ENCODE measurements around the gene SPOCK2.

Gene SPOCK2

DNA sequence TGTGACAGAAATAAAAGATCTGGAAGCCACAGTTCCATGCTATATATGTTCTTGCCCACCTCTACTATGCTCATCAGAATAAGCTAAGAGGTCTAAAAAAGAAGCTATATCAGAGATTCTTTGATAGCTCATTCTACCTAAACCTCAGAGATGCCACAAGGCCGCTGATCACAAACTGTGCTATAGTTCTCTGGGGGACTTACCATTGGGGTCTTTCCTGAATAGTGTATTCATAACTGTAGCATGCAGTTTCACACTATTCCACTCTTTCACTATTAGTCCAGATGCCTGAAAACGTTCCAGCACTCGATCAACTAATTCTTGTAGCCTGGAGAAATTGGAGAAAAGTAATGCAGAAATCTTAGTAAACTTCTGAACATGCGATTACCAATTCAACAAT is 44.5 kb upstream of the SPOCK2 start:
- no peak for TF ChIP-seq SIN3A (IDR thresholded peaks at IDR 0.05; ENCODE audit: borderline replicate concordance, insufficient read depth, low read length)
- TF ChIP-seq TAF1 (IDR thresholded peaks at IDR 0.05; ENCODE audit: borderline replicate concordance, insufficient read depth, low read length) = no peak
- no peak for TF ChIP-seq POLR2AphosphoS5 (IDR thresholded peaks at IDR 0.05; ENCODE audit: low read depth, low read length)
- no peak for TF ChIP-seq FOXP2 (optimal IDR thresholded peaks at IDR 0.05; ENCODE audit: borderline replicate concordance, extremely low read depth, extremely low read length, insufficient read depth)

DNA sequence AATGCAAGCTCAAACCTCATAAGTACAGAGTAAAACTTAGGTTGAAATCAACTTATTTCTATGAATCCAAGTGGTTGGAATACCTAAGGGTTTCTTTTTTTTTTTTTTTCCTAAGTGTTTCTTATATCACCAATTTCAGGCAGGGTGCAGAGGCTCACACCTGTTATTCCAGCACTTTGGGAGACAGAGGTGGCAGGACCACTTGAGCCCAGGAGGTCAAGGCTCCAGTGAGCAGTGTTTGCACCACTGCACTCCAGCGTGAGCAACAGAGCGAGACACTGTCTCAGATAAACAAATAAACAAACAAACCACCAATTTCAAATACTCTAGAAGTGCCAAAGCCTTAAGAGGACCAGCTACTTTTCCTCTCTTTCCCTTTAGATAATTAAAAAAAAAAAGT is 39.2 kb upstream of the SPOCK2 start:
- no peak for TF ChIP-seq SIN3A (IDR thresholded peaks at IDR 0.05; ENCODE audit: borderline replicate concordance, insufficient read depth, low read length)
- TF ChIP-seq, protein P1, sequence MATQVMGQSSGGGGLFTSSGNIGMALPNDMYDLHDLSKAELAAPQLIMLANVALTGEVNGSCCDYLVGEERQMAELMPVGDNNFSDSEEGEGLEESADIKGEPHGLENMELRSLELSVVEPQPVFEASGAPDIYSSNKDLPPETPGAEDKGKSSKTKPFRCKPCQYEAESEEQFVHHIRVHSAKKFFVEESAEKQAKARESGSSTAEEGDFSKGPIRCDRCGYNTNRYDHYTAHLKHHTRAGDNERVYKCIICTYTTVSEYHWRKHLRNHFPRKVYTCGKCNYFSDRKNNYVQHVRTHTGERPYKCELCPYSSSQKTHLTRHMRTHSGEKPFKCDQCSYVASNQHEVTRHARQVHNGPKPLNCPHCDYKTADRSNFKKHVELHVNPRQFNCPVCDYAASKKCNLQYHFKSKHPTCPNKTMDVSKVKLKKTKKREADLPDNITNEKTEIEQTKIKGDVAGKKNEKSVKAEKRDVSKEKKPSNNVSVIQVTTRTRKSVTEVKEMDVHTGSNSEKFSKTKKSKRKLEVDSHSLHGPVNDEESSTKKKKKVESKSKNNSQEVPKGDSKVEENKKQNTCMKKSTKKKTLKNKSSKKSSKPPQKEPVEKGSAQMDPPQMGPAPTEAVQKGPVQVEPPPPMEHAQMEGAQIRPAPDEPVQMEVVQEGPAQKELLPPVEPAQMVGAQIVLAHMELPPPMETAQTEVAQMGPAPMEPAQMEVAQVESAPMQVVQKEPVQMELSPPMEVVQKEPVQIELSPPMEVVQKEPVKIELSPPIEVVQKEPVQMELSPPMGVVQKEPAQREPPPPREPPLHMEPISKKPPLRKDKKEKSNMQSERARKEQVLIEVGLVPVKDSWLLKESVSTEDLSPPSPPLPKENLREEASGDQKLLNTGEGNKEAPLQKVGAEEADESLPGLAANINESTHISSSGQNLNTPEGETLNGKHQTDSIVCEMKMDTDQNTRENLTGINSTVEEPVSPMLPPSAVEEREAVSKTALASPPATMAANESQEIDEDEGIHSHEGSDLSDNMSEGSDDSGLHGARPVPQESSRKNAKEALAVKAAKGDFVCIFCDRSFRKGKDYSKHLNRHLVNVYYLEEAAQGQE (IDR thresholded peaks at IDR 0.05; ENCODE audit: insufficient read depth in 1 of 2, low read depth in 2 of 2, low read length in 2 of 2) = no peak
- no peak for TF ChIP-seq FOXP2 (optimal IDR thresholded peaks at IDR 0.05; ENCODE audit: borderline replicate concordance, extremely low read depth, extremely low read length, insufficient read depth)
- TF ChIP-seq POLR2AphosphoS5 (IDR thresholded peaks at IDR 0.05; ENCODE audit: low read depth, low read length) = no peak
- no peak for TF ChIP-seq TAF1 (IDR thresholded peaks at IDR 0.05; ENCODE audit: borderline replicate concordance, insufficient read depth, low read length)

DNA sequence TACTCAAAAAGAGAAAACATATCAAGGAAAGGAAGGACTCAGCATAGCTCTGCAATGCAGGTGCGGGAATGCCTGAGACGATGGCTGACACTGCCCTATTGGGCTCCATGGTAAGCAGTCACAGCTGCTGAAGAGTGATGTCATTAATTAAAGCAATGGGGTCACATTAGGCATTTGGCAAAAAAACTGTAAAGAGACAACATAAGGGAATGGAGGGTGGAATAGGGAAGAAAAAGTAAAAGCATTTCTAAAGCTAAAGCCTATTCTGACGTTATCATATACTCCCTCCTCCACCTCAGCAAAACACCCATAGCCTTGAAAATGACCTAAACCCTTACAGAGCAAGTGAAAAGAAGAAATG is 38.5 kb upstream of the SPOCK2 start:
- TF ChIP-seq FOXP2 (optimal IDR thresholded peaks at IDR 0.05; ENCODE audit: borderline replicate concordance, extremely low read depth, extremely low read length, insufficient read depth) (no peak), TAF1 (IDR thresholded peaks at IDR 0.05; ENCODE audit: borderline replicate concordance, insufficient read depth, low read length) (no peak), SIN3A (IDR thresholded peaks at IDR 0.05; ENCODE audit: borderline replicate concordance, insufficient read depth, low read length) (no peak), POLR2AphosphoS5 (IDR thresholded peaks at IDR 0.05; ENCODE audit: low read depth, low read length) (no peak)
- TF ChIP-seq, protein P1 (IDR thresholded peaks at IDR 0.05; ENCODE audit: insufficient read depth in 1 of 2, low read depth in 2 of 2, low read length in 2 of 2) = no peak

DNA sequence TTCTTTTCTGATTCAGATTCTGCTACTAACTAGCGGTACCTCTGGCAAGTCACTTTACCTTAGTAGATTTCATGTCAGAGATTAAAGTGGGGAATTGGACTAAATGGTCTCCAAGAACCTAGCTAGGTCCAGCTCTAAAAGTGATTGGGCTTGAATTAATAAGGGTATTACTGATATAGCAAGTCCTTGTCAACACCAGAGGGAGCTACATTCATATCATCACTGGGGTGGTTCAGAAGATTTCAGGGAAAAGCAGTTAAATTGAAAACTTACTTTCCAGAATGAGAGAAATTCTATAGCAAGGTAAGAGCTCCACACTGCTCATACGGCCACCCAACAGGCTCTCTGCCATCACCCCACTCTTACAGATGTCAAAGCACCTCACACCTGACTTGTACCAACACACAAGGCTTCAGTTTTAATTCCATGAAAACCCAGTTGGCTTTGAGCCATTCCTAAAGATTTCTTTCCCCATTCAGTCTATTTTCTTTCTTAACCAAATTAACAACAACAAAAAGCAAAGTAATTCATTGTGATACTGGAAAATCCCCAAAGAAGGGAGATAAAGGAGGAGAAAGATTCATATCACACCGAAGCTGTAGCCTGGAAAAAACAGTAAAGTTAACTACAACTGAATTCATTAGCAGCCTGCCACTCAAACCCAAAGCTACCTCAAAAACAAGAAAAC is 38.0 kb upstream of the SPOCK2 start:
- TF ChIP-seq POLR2AphosphoS5 (IDR thresholded peaks at IDR 0.05; ENCODE audit: low read depth, low read length) = no peak
- TF ChIP-seq TAF1 (IDR thresholded peaks at IDR 0.05; ENCODE audit: borderline replicate concordance, insufficient read depth, low read length) = no peak
- TF ChIP-seq, protein P1 (IDR thresholded peaks at IDR 0.05; ENCODE audit: insufficient read depth in 1 of 2, low read depth in 2 of 2, low read length in 2 of 2) = no peak
- no peak for TF ChIP-seq FOXP2 (optimal IDR thresholded peaks at IDR 0.05; ENCODE audit: borderline replicate concordance, extremely low read depth, extremely low read length, insufficient read depth)
- no peak for TF ChIP-seq SIN3A (IDR thresholded peaks at IDR 0.05; ENCODE audit: borderline replicate concordance, insufficient read depth, low read length)

DNA sequence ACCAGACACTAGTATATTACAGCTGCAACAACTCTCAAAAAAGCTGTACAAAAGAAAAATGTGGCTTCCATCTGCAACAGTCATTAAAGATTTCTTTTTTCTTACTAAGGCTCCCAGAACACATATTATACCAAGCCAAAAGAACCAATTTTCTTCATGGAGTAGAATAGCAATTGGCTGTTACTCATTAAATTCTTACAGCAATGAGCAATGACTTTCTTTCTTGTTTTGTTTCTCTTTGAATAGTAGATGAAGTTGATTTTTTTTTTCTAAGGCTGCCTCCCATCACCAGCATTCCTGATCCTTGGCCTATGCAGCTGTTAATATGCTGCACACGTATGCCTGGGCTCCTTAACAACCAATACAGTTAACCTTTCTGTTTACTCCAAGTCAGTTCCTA is 36.6 kb upstream of the SPOCK2 start:
- no peak for TF ChIP-seq FOXP2 (optimal IDR thresholded peaks at IDR 0.05; ENCODE audit: borderline replicate concordance, extremely low read depth, extremely low read length, insufficient read depth)
- no peak for TF ChIP-seq POLR2AphosphoS5 (IDR thresholded peaks at IDR 0.05; ENCODE audit: low read depth, low read length)
- no peak for TF ChIP-seq TAF1 (IDR thresholded peaks at IDR 0.05; ENCODE audit: borderline replicate concordance, insufficient read depth, low read length)
- TF ChIP-seq, protein P1 (IDR thresholded peaks at IDR 0.05; ENCODE audit: insufficient read depth in 1 of 2, low read depth in 2 of 2, low read length in 2 of 2) = no peak
- TF ChIP-seq SIN3A (IDR thresholded peaks at IDR 0.05; ENCODE audit: borderline replicate concordance, insufficient read depth, low read length) = no peak

All from PFSK-1 (cell line).